SK-N-SH treated with all-trans-retinoic acid at 6 μM for 48 hours (cell line): ENCODE measurements around the gene C11orf86.

Source experiments
- GLIS3 ChIP-seq: fragments of 250-450 bp; sonication (Bioruptor Pico); IDR thresholded peaks from 2 replicates; pipeline ENCODE4 v1.5.0; 2020; ENCODE audit warnings: mild to moderate bottlenecking, moderate library complexity
- ZC3H10 ChIP-seq: fragments of 250-450 bp; sonication (Bioruptor Pico); IDR thresholded peaks from 2 replicates; pipeline ENCODE4 v1.5.1; 2021; ENCODE audit warnings: mild to moderate bottlenecking, moderate library complexity
- ZFP30 ChIP-seq: fragments of 450-650 bp; formaldehyde crosslinking; IDR thresholded peaks from 2 replicates; pipeline ENCODE4 v1.5.0; 2022; ENCODE audit warnings: mild to moderate bottlenecking, moderate library complexity
- TF ChIP-seq, protein P1 (sequence below): fragments of 250-450 bp; sonication (Bioruptor Pico); IDR thresholded peaks from 2 replicates; pipeline ENCODE4 v1.8.0; 2021; ENCODE audit warnings: low read depth, mild to moderate bottlenecking, moderate library complexity, borderline replicate concordance
- TF ChIP-seq, protein P2 (sequence below): fragments of 250-450 bp; sonication (Bioruptor Pico); IDR thresholded peaks from 2 replicates; pipeline ENCODE4 v1.8.0; 2020; ENCODE audit warnings: mild to moderate bottlenecking, moderate library complexity, borderline replicate concordance

DNA sequence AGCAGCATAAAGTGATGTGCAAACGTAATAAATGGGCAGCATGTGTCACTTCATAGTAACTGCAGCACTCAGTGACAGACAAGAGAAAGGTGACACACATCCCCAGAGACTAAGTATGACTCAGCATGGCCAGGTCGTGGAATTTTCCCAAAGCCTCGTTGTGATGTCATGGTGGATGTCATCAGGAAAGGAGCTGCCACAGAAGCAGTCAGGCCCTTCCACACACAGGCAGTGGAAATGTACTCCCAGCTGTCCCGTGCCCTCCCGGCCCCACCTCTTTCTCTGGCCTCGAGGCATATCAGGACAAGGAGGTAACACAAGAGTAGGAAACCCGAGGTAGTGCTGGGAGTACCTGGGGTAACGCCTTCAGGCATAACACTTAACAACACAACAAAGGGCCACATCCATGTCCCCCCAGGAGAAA lies 25.0 kb upstream of the C11orf86 start:
- TF ChIP-seq, protein P1, sequence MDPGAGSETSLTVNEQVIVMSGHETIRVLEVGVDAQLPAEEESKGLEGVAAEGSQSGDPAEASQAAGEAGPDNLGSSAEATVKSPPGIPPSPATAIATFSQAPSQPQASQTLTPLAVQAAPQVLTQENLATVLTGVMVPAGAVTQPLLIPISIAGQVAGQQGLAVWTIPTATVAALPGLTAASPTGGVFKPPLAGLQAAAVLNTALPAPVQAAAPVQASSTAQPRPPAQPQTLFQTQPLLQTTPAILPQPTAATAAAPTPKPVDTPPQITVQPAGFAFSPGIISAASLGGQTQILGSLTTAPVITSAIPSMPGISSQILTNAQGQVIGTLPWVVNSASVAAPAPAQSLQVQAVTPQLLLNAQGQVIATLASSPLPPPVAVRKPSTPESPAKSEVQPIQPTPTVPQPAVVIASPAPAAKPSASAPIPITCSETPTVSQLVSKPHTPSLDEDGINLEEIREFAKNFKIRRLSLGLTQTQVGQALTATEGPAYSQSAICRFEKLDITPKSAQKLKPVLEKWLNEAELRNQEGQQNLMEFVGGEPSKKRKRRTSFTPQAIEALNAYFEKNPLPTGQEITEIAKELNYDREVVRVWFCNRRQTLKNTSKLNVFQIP (CRISPR knock-in tag), result no peak
- no peak for TF ChIP-seq GLIS3 (CRISPR knock-in tag)
- TF ChIP-seq ZC3H10 (CRISPR knock-in tag), result no peak
- TF ChIP-seq, protein P2, sequence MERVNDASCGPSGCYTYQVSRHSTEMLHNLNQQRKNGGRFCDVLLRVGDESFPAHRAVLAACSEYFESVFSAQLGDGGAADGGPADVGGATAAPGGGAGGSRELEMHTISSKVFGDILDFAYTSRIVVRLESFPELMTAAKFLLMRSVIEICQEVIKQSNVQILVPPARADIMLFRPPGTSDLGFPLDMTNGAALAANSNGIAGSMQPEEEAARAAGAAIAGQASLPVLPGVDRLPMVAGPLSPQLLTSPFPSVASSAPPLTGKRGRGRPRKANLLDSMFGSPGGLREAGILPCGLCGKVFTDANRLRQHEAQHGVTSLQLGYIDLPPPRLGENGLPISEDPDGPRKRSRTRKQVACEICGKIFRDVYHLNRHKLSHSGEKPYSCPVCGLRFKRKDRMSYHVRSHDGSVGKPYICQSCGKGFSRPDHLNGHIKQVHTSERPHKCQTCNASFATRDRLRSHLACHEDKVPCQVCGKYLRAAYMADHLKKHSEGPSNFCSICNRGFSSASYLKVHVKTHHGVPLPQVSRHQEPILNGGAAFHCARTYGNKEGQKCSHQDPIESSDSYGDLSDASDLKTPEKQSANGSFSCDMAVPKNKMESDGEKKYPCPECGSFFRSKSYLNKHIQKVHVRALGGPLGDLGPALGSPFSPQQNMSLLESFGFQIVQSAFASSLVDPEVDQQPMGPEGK (CRISPR knock-in tag), result no peak
- TF ChIP-seq ZFP30 (CRISPR knock-in tag), result no peak
